Cardiac septum (tissue), 1 donor: ENCODE measurements around the gene JRKL. TPM values are rescaled to one million over a fixed set of nuclear protein-coding genes. Genes with fewer than 3 reads are reported as not detected.
"Not testable (repeated sequence)": the region's sequence is repeated elsewhere in the genome, so short reads cannot be mapped to it uniquely, and the experiment has no call there.

Experiments
- DNase-seq: peaks from one replicate; pipeline ENCODE4 v3.0.0-alpha.2; 2020; ENCODE audit warnings: low spot score
- intact Hi-C: fragments of 100-400 bp; cut with DNase I; formaldehyde crosslinking; loops from one replicate; pipeline ENCODE4 v1.14.0; 2022
- microRNA-seq: library from miRNA; unstranded; fragments of <30 nt; microRNA quantifications from one replicate; pipeline ENCODE4 v1.2.0, GENCODE V29; 2020
- total RNA-seq: library from RNA; stranded (reverse); fragmentation: NEBNext Ultra II Directional; extraction: Animal tissue kit (Norgen Biotek cat#: 25700); gene quantifications from one replicate; pipeline ENCODE4 v1.2.1, GENCODE V29; 2021
- donor health status: DM: no; HTN: no; CAD: no.

Gene JRKL
- total RNA-seq, 1 donor from 2014 or later: 7.6 TPM

- intact Hi-C loops: loop anchor here (5.0 kb wide), 1 partner anchor 555 kb away; no protein-coding TSS in a partner anchor
- DNase-seq: no peak
Observed at GRCh38 chr11:96391698-96392307, 2.0 kb downstream of the JRKL start.

- intact Hi-C loops: loop anchor here (5.0 kb wide), 1 partner anchor 557 kb away; no protein-coding TSS in a partner anchor
- DNase-seq: no peak
Observed at GRCh38 chr11:96393753-96394348, 4.0 kb downstream of the JRKL start.

GRCh38 chr11:96394773-96395172 lies 5.0 kb downstream of the JRKL start:
- DNase-seq: no peak
- intact Hi-C loops: loop anchor here (5.0 kb wide), 1 partner anchor 557 kb away; no protein-coding TSS in a partner anchor

- no peak for DNase-seq
- intact Hi-C loops: no loop called here
Observed at GRCh38 chr11:96396637-96397036, 6.8 kb downstream of the JRKL start.

- no peak for DNase-seq
- intact Hi-C loops: no loop called here
Observed at GRCh38 chr11:96397863-96398262, 8.1 kb downstream of the JRKL start.

GRCh38 chr11:96400697-96401096 lies 10.9 kb downstream of the JRKL start:
- intact Hi-C loops: no loop called here
- DNase-seq: no peak

- intact Hi-C loops, DNase-seq: not testable (repeated sequence)
Observed at GRCh38 chr11:96411412-96411811, 21.6 kb downstream of the JRKL start.

- intact Hi-C loops: no loop called here
- no peak for DNase-seq
Observed at GRCh38 chr11:96412761-96413381, 23.1 kb downstream of the JRKL start.

- intact Hi-C loops: no loop called here
- no peak for DNase-seq
Observed at GRCh38 chr11:96413408-96413807, 23.6 kb downstream of the JRKL start.

- no peak for DNase-seq
- intact Hi-C loops: no loop called here
Observed at GRCh38 chr11:96424693-96425092, 34.9 kb downstream of the JRKL start.

- no peak for DNase-seq
- intact Hi-C loops: no loop called here
Observed at GRCh38 chr11:96430668-96431067, 40.9 kb downstream of the JRKL start.

- DNase-seq, intact Hi-C loops: not testable (repeated sequence)
Observed at GRCh38 chr11:96432654-96433053, 42.8 kb downstream of the JRKL start.

Small RNA genes within 50 kb of the gene (microRNA-seq; reads per million reads assigned to microRNA genes)
- not detected for gene MIR1260B

Other genes starting within 250 kb of the JRKL start
- 4.8 TPM for gene MAML2, start 46.8 kb upstream of the JRKL start, total RNA-seq
- gene CCDC82, start 101 bp upstream of the JRKL start, total RNA-seq: 16.4 TPM